HepG2 (cell line): ENCODE measurements around the gene CNTNAP1. TPM values are rescaled to one million over a fixed set of nuclear protein-coding genes. Genes with fewer than 3 reads are reported as not detected.

ENCODE experiments used
- ATAD3A ChIP-seq: sonication (generic); formaldehyde crosslinking; IDR thresholded peaks from 2 replicates; pipeline ENCODE4 v1.4.0; 2020; ENCODE audit warnings: missing genetic modification reagents
- ATF7 ChIP-seq, 2 experiments: fragments of 450-650 bp in 1 of 2; sonication (generic) in 1 of 2; formaldehyde crosslinking in 1 of 2; IDR thresholded peaks; 2 replicates each; pipeline versions ENCODE4 v1.4.0 to v1.6.1; 2016 to 2020; ENCODE audit warnings: antibody characterized with exemption in 1 of 2, mild to moderate bottlenecking in 1 of 2, missing genetic modification reagents in 1 of 2
- BCL6 ChIP-seq: IDR thresholded peaks from 2 replicates; pipeline ENCODE4 v1.6.1; 2016; ENCODE audit warnings: missing genetic modification reagents, missing compliant biosample characterization
- BRD4 ChIP-seq: sonication (generic); formaldehyde crosslinking; IDR thresholded peaks from 2 replicates; pipeline ENCODE4 v1.4.0; 2020; ENCODE audit warnings: missing genetic modification reagents
- ETS1 ChIP-seq: sonication (generic); formaldehyde crosslinking; IDR thresholded peaks from 2 replicates; pipeline ENCODE4 v1.4.0; 2020; ENCODE audit warnings: missing genetic modification reagents
- FOXK2 ChIP-seq: fragments of 450-650 bp; IDR thresholded peaks from 2 replicates; pipeline ENCODE4 v1.6.1; 2016
- GTF2F1 ChIP-seq: fragments of 150-350 bp; IDR thresholded peaks from 2 replicates; pipeline ENCODE4 v1.6.1; 2014; ENCODE audit warnings: low read length
- IKZF1 ChIP-seq: fragments of 450-650 bp; IDR thresholded peaks from 2 replicates; pipeline ENCODE4 v1.7.1; 2016
- IRX3 ChIP-seq: sonication (generic); formaldehyde crosslinking; IDR thresholded peaks from 2 replicates; pipeline ENCODE4 v1.8.1; 2023; ENCODE audit warnings: mild to moderate bottlenecking, low read depth, missing genetic modification reagents, borderline replicate concordance
- KIAA2018 ChIP-seq: sonication (generic); formaldehyde crosslinking; IDR thresholded peaks from 2 replicates; pipeline ENCODE4 v1.5.0; 2020; ENCODE audit warnings: mild to moderate bottlenecking, missing genetic modification reagents, borderline replicate concordance
- MEF2D ChIP-seq: sonication (generic); formaldehyde crosslinking; IDR thresholded peaks from 2 replicates; pipeline ENCODE4 v1.5.1; 2020; ENCODE audit warnings: mild to moderate bottlenecking, missing genetic modification reagents
- NR2F6 ChIP-seq, 2 experiments: IDR thresholded peaks; 2 replicates each; pipeline ENCODE4 v1.6.1; 2016; ENCODE audit warnings: antibody characterized with exemption in 1 of 2, mild to moderate bottlenecking in 1 of 2
- PAWR ChIP-seq: sonication (generic); formaldehyde crosslinking; IDR thresholded peaks from 2 replicates; pipeline ENCODE4 v1.4.0; 2020; ENCODE audit warnings: missing genetic modification reagents, mild to moderate bottlenecking, borderline replicate concordance
- PCBP1 ChIP-seq: fragments of 200-400 bp; formaldehyde crosslinking; IDR thresholded peaks from 2 replicates; pipeline ENCODE4 v1.6.1; 2017; ENCODE audit warnings: mild to moderate bottlenecking, low read depth, low read length, borderline replicate concordance
- SOX6 ChIP-seq, 2 experiments: fragments of 450-650 bp in 1 of 2; sonication (generic) in 1 of 2; formaldehyde crosslinking in 1 of 2; IDR thresholded peaks; 2 replicates each; pipeline versions ENCODE4 v1.4.0 to v1.6.1; 2017 to 2020; ENCODE audit warnings: antibody characterized with exemption in 1 of 2, mild to moderate bottlenecking in 1 of 2, missing genetic modification reagents in 1 of 2
- ZC3H13 ChIP-seq: sonication (generic); formaldehyde crosslinking; IDR thresholded peaks from 2 replicates; pipeline ENCODE4 v1.8.1; 2023; ENCODE audit warnings: mild to moderate bottlenecking, missing genetic modification reagents, moderate library complexity
- ZNF383 ChIP-seq: sonication (generic); formaldehyde crosslinking; IDR thresholded peaks from 2 replicates; pipeline ENCODE4 v1.4.0; 2020; ENCODE audit warnings: missing genetic modification reagents, mild to moderate bottlenecking, borderline replicate concordance
- ZNF432 ChIP-seq: sonication (generic); formaldehyde crosslinking; IDR thresholded peaks from 2 replicates; pipeline ENCODE4 v1.5.0; 2020; ENCODE audit warnings: missing genetic modification reagents, mild to moderate bottlenecking, borderline replicate concordance
- ZNF629 ChIP-seq: sonication (generic); formaldehyde crosslinking; conservative IDR thresholded peaks from 2 replicates; pipeline ENCODE4 v1.5.0; 2020; ENCODE audit warnings: missing genetic modification reagents
- ZNF749 ChIP-seq: sonication (generic); formaldehyde crosslinking; IDR thresholded peaks from 2 replicates; pipeline ENCODE4 v1.8.0; 2022; ENCODE audit warnings: mild to moderate bottlenecking, missing genetic modification reagents, moderate library complexity, borderline replicate concordance
- ZNF879 ChIP-seq: sonication (generic); formaldehyde crosslinking; IDR thresholded peaks from 2 replicates; pipeline ENCODE4 v1.8.1; 2023; ENCODE audit warnings: missing genetic modification reagents
- polyA plus RNA-seq, 8 experiments: library from polyadenylated mRNA; depleted of rRNA in 3 of 8; stranded (reverse) in 7 of 8; unstranded in 1 of 8; fragments of >200 nt; fragmentation: Illumina TruSeq in 4 of 8; extraction: Trizol in 4 of 8; gene quantifications; 2 replicates each; pipeline versions ENCODE4 v1.2.1 to v1.2.3, GENCODE V29; 2011 to 2016; ENCODE audit warnings: low read depth in 4 of 8, missing spikeins in 1 of 8, mixed read lengths in 1 of 8; ENCODE audit not compliant: insufficient read depth in 1 of 8
- total RNA-seq, 5 experiments: library from RNA; depleted of rRNA; stranded (reverse); fragments of >200 nt; fragmentation: Illumina TruSeq; extraction: Trizol; gene quantifications; 2 replicates each; pipeline ENCODE4 v1.2.3, GENCODE V29; 2016; ENCODE audit warnings: low read depth in 1 of 5

The CNTNAP1 gene
- total and polyA plus RNA-seq, 2 of the 13 experiments (the other 11 are each of a cell fraction or from before 2014, with no cell fraction given) = 4.5 to 7.7 TPM

DNA sequence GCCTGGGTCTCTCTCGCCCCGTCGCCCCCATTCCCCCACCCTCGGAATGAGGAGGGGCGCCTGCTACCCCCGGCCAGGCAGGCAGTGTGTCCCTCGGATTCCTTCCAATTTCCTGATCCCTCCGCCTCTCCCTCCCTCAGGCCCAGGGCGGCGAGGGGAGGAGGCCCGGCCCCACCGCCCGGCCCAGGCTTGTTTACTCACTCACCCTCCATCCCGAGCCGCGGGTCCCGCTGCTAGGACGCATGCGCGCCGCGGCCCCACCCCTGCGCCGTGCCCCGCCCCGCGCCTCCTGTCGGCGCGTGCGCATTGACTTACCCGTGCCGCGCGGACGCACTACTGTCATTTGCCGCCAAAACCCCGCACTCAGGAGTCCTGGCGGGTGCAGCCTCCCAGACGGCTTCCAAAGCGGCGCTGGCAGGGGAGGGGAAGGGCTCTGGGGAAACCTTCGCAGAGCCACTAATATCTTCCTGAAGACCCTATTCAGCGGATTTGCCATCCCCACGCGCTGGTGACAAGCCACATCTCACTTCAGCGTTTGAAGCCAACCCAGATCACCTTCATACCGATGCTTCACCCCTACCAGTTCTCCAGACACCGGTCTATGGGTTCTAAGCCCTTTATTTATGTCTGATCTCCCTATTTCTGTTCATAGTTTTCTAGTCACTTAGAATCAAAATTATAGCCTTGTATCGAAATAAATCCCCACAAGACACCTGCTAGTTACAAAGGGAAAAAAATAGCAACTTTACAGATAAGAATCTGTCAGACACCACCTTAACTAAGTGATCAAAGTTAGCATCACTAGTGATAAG, 62.7 kb downstream of the CNTNAP1 start, which contains the start of gene EZH1 (continued):
- TF ChIP-seq ETS1 = no peak
- peak; percentile 77; the same call in 1 of the 2 replicates for TF ChIP-seq MEF2D
- TF ChIP-seq ATF7 (IDR thresholded peaks at IDR 0.05) = no peak
- TF ChIP-seq ATF7 (CRISPR knock-in tag; IDR thresholded peaks at IDR 0.05) = peak; percentile 63; the same call in 1 of the 2 replicates
- TF ChIP-seq KIAA2018 (CRISPR knock-in tag) = no peak
- TF ChIP-seq ZNF879 (CRISPR knock-in tag) = no peak
- no peak for TF ChIP-seq SOX6 (IDR thresholded peaks at IDR 0.05)
- TF ChIP-seq SOX6 (CRISPR knock-in tag; IDR thresholded peaks at IDR 0.05) = no peak; the same call in 1 of the 2 replicates
- TF ChIP-seq IRX3 (CRISPR knock-in tag) = peak; percentile 94
- TF ChIP-seq BCL6 (CRISPR knock-in tag) = no peak
- TF ChIP-seq PAWR (CRISPR knock-in tag) = no peak; the same call in 1 of the 2 replicates
- TF ChIP-seq ZNF749 = peak; percentile 67; the same call in 1 of the 2 replicates
- TF ChIP-seq ZC3H13 (CRISPR knock-in tag) = peak; percentile 76
- TF ChIP-seq NR2F6 (IDR thresholded peaks at IDR 0.05) = no peak
- TF ChIP-seq NR2F6 (CRISPR knock-in tag; IDR thresholded peaks at IDR 0.05) = no peak; the same call in 1 of the 2 replicates
- no peak for TF ChIP-seq ATAD3A
- TF ChIP-seq PCBP1 = no peak
- TF ChIP-seq ZNF383 (CRISPR knock-in tag) = no peak
- no peak; the same call in 1 of the 2 replicates for TF ChIP-seq BRD4 (CRISPR knock-in tag)
- 0 out of 2 replicates have a peak, but pooled peaks have one; percentile 8 for TF ChIP-seq ZNF629 (CRISPR knock-in tag)
- peak; percentile 96 for TF ChIP-seq FOXK2
- TF ChIP-seq IKZF1 = no peak
- TF ChIP-seq ZNF432 (CRISPR knock-in tag) = no peak
- TF ChIP-seq GTF2F1 = no peak
